DND-41 (cell line): ENCODE data around the gene FAHD2B.

Experiments used
- CTCF ChIP-seq: IDR thresholded peaks from 2 replicates; pipeline ENCODE4 v1.5.1; 2012; ENCODE audit warnings: borderline replicate concordance, low read length, moderate library complexity, mild to moderate bottlenecking; ENCODE audit not compliant: poor library complexity, severe bottlenecking; ENCODE audit errors: extremely low read depth
- EZH2 ChIP-seq: IDR thresholded peaks from 3 replicates; pipeline ENCODE4 v1.6.1; 2012; ENCODE audit warnings: borderline replicate concordance, low read depth, mild to moderate bottlenecking, moderate library complexity, low read length, inconsistent platforms; ENCODE audit not compliant: severe bottlenecking

- TF ChIP-seq CTCF = no peak
- no peak for TF ChIP-seq EZH2
Measured at GRCh38 chr2:97095661-97096060, 979 bp upstream of the FAHD2B start.
